K562 (cell line): ENCODE data around the gene BANF2. TPM values are rescaled to one million over a fixed set of nuclear protein-coding genes. Genes with fewer than 3 reads are reported as not detected.
A peak's percentile ranks its signal among the peaks of the same experiment; 100 is the strongest.

ENCODE experiments used
- ATAC-seq: fragments of 200-7000 bp; cut with Tn5 transposase; 3 replicates; pipeline ENCODE4 v1.9.1; 2020; ENCODE audit warnings: moderate library complexity
- BruUV-seq: library from RNA; stranded (reverse); fragments of 400-500 nt; replicated peaks from 2 replicates; lab custom pipeline; 2021; lab: Mats Ljungman, UMichigan
- CTCF ChIA-PET: fragments of 300-600 bp; formaldehyde crosslinking; extraction: SDS; loops from one replicate; lab custom pipeline; 2021; ENCODE audit warnings: low intra/inter-chr PET ratio; lab: Yijun Ruan, JAX
- POLR2A ChIA-PET: fragments of 300-600, 350-650 bp; sonication (Branson Sonifier 250); formaldehyde crosslinking; extraction: SDS; loops from one replicate; lab custom pipeline; 2021; ENCODE audit warnings: antibody characterized with exemption, inconsistent platforms; lab: Yijun Ruan, JAX
- DNase-seq, 4 experiments: peaks; one replicate each; pipeline versions ENCODE4 v3.0.0 to v3.0.0-alpha.2; 2011 to 2018; ENCODE audit warnings: low spot score in 3 of 4, mixed read lengths in 3 of 4; ENCODE audit errors: extremely low read depth in 1 of 4
- FAIRE-seq: peaks from 2 replicates; lab custom pipeline; 2011; peaks lifted over from hg19 to GRCh38; lab: Jason Lieb, UNC
- H2AFZ ChIP-seq: 2 replicates; pipeline ENCODE4 v1.6.0; 2011; ENCODE audit warnings: low read depth, low read length, control low read depth, inconsistent platforms
- H3K27ac ChIP-seq: fragments of 200-600 bp; 3 replicates; pipeline ENCODE4 v1.8.0; 2011; ENCODE audit warnings: low read depth, mild to moderate bottlenecking, control low read depth, inconsistent platforms, low read length, moderate library complexity, mixed read lengths; ENCODE audit errors: extremely low read depth
- H3K27me3 ChIP-seq, 2 experiments: fragments of 300-600 bp in 1 of 2; 2 replicates in 1 of 2; 3 replicates in 1 of 2; pipeline versions ENCODE4 v1.6.0 to v1.8.0; 2011; ENCODE audit warnings: inconsistent platforms in 2 of 2, low read length in 2 of 2, mild to moderate bottlenecking in 1 of 2, mixed read lengths in 1 of 2, moderate library complexity in 1 of 2; ENCODE audit not compliant: control insufficient read depth in 2 of 2, insufficient read depth in 2 of 2
- H3K36me3 ChIP-seq: fragments of 300-600 bp; 3 replicates; pipeline ENCODE4 v1.8.0; 2011; ENCODE audit warnings: mild to moderate bottlenecking, low read length, inconsistent platforms; ENCODE audit not compliant: control insufficient read depth, insufficient read depth
- H3K4me1 ChIP-seq, 2 experiments: fragments of 200-600 bp in 1 of 2; replicated peaks in 1 of 2; 2 replicates in 1 of 2; 3 replicates in 1 of 2; pipeline versions ENCODE4 v1.5.1 to v1.8.0; 2011; ENCODE audit warnings: inconsistent platforms in 2 of 2, low read length in 2 of 2, mild to moderate bottlenecking in 1 of 2, mixed read lengths in 1 of 2, moderate library complexity in 1 of 2; ENCODE audit not compliant: control insufficient read depth in 2 of 2, insufficient read depth in 2 of 2
- H3K4me2 ChIP-seq: 2 replicates; pipeline ENCODE4 v1.6.1; 2011; ENCODE audit warnings: low read length, control low read depth, inconsistent platforms, mixed read lengths; ENCODE audit not compliant: insufficient read depth
- H3K4me3 ChIP-seq: fragments of 200-600 bp; sonication (generic), shearing (Covaris generic); 2 replicates; pipeline ENCODE4 v1.5.1; 2016; ENCODE audit warnings: control low read depth, inconsistent platforms
- H3K79me2 ChIP-seq: fragments of 200-600 bp; 3 replicates; pipeline ENCODE4 v1.8.0; 2011; ENCODE audit warnings: low read length, inconsistent platforms; ENCODE audit not compliant: control insufficient read depth, insufficient read depth
- H3K9ac ChIP-seq, 2 experiments: 2 replicates each; pipeline versions ENCODE4 v1.6.0 to v1.6.1; 2011; ENCODE audit warnings: low read depth in 2 of 2, low read length in 2 of 2, control low read depth in 1 of 2, inconsistent platforms in 1 of 2, mild to moderate bottlenecking in 1 of 2, mixed read lengths in 1 of 2; ENCODE audit not compliant: insufficient read depth in 1 of 2
- H3K9me1 ChIP-seq: one replicate; pipeline ENCODE4 v1.6.0; 2011; ENCODE audit warnings: inconsistent platforms, mild to moderate bottlenecking, low read length, moderate library complexity; ENCODE audit not compliant: control insufficient read depth, insufficient read depth
- H3K9me3 ChIP-seq: replicated peaks from 2 replicates; pipeline ENCODE4 v1.5.1; 2011; ENCODE audit warnings: low read depth, low read length, inconsistent platforms; ENCODE audit not compliant: control insufficient read depth, insufficient read depth
- H4K20me1 ChIP-seq: replicated peaks from 2 replicates; pipeline ENCODE4 v1.6.1; 2011; ENCODE audit warnings: low read length, inconsistent platforms, mixed read lengths; ENCODE audit not compliant: control insufficient read depth, insufficient read depth
- ATF7 ChIP-seq: fragments of 450-650 bp; IDR thresholded peaks from 2 replicates; pipeline ENCODE4 v1.7.1; 2014; ENCODE audit warnings: mild to moderate bottlenecking, moderate library complexity
- BCL6 ChIP-seq: fragments of 250-450 bp; sonication (Bioruptor Pico); IDR thresholded peaks from 2 replicates; pipeline ENCODE4 v1.4.0; 2020
- BRF1 ChIP-seq: IDR thresholded peaks from 3 replicates; pipeline ENCODE4 v1.6.1; 2011; ENCODE audit warnings: borderline replicate concordance, mild to moderate bottlenecking; ENCODE audit not compliant: insufficient read length; ENCODE audit errors: extremely low read depth
- CBFB ChIP-seq: sonication (generic); formaldehyde crosslinking; IDR thresholded peaks from 2 replicates; pipeline ENCODE4 v1.4.0; 2020; ENCODE audit warnings: mild to moderate bottlenecking, missing genetic modification reagents
- DPF2 ChIP-seq: fragments of 450-650 bp; IDR thresholded peaks from 2 replicates; pipeline ENCODE4 v1.6.1; 2016
- EGR1 ChIP-seq: fragments of 450-650 bp; conservative IDR thresholded peaks from 2 replicates; pipeline ENCODE4 v1.6.1; 2017; ENCODE audit warnings: mild to moderate bottlenecking
- HBP1 ChIP-seq: fragments of 450-650 bp; formaldehyde crosslinking; IDR thresholded peaks from 2 replicates; pipeline ENCODE4 v1.4.0; 2022; ENCODE audit warnings: missing genetic modification characterization
- HCFC1 ChIP-seq: IDR thresholded peaks from 2 replicates; pipeline ENCODE4 v1.6.1; 2012; ENCODE audit warnings: low read depth, low read length, improper control_type of control experiment
- HMBOX1 ChIP-seq: sonication (generic); IDR thresholded peaks from 2 replicates; pipeline ENCODE4 v1.6.1; 2016
- PCBP1 ChIP-seq: fragments of 200-400 bp; formaldehyde crosslinking; IDR thresholded peaks from 2 replicates; pipeline ENCODE4 v1.6.1; 2018; ENCODE audit warnings: mild to moderate bottlenecking, low read depth, low read length; ENCODE audit not compliant: poor library complexity, severe bottlenecking
- POLR3G ChIP-seq: IDR thresholded peaks from 2 replicates; pipeline ENCODE4 v1.6.1; 2011; ENCODE audit not compliant: insufficient read length, insufficient replicate concordance; ENCODE audit errors: extremely low read depth
- RB1 ChIP-seq: fragments of 450-650 bp; IDR thresholded peaks from 2 replicates; pipeline ENCODE4 v1.6.1; 2017; ENCODE audit warnings: low read depth, mild to moderate bottlenecking
- TEAD1 ChIP-seq, 2 experiments: fragments of 450-650 bp in 1 of 2; sonication (generic) in 1 of 2; formaldehyde crosslinking; IDR thresholded peaks; 2 replicates each; pipeline versions ENCODE4 v1.4.0 to v1.8.0; 2020 to 2022; ENCODE audit warnings: mild to moderate bottlenecking in 2 of 2, missing genetic modification reagents in 1 of 2
- VEZF1 ChIP-seq: fragments of 200-800 bp; sonication (Bioruptor generic); IDR thresholded peaks from 2 replicates; pipeline ENCODE4 v1.6.1; 2017; ENCODE audit warnings: missing genetic modification characterization, missing compliant biosample characterization
- ZNF24 ChIP-seq: fragments of 450-650 bp; IDR thresholded peaks from 2 replicates; pipeline ENCODE4 v1.6.1; 2016
- WGBS: fragments of 100-300 bp; shearing (Covaris generic); methylation state at CpG from one replicate; pipeline ENCODE4 v1.1.6; 2016; ENCODE audit warnings: low coverage, mixed read lengths; ENCODE audit not compliant: insufficient coverage; ENCODE audit errors: missing lambda C conversion rate; 5-methylcytosine and 5-hydroxymethylcytosine counted together
- in situ Hi-C: fragments of 300-500 bp; cut with MboI; formaldehyde crosslinking; loops from 4 replicates; pipeline ENCODE4 v1.15.0; 2018; ENCODE audit warnings: inconsistent platforms, mixed read lengths
- intact Hi-C: fragments of 100-400 bp; cut with micrococcal nuclease; formaldehyde crosslinking; loops from 2 replicates; pipeline ENCODE4 v1.14.2; 2022
- polyA plus RNA-seq, 8 experiments: library from polyadenylated mRNA; depleted of rRNA in 4 of 8; stranded (reverse) in 5 of 8; unstranded in 3 of 8; fragments of >200 nt; fragmentation: Nextera tagmentation in 2 of 8; fragmentation: Illumina TruSeq in 1 of 8; extraction: Ambion mirVana in 2 of 8; extraction: Trizol in 1 of 8; gene quantifications; 2 replicates each; pipeline versions ENCODE4 v1.2.1 to v1.2.3, GENCODE V29; 2011 to 2014; ENCODE audit warnings: inconsistent platforms in 1 of 8, missing spikeins in 1 of 8
- total RNA-seq, 7 experiments: library from RNA; depleted of rRNA in 6 of 7; stranded (reverse); fragments of >200 nt in 6 of 7; fragmentation: Illumina TruSeq in 2 of 7; extraction: Trizol in 2 of 7; gene quantifications; 2 replicates each; pipeline versions ENCODE4 v1.2.1 to v1.2.3, GENCODE V29; 2011 to 2021; ENCODE audit warnings: low replicate concordance in 1 of 7
- TF ChIP-seq, protein P1 (sequence below), 2 experiments: fragments of 450-650 bp; conservative IDR thresholded peaks; 2 replicates each; pipeline ENCODE4 v1.6.1; 2017; ENCODE audit warnings: mild to moderate bottlenecking in 2 of 2, moderate library complexity in 2 of 2

Gene BANF2
- total and polyA plus RNA-seq, 9 of the 15 experiments (the other 6 are each of a cell fraction or from before 2014, with no cell fraction given): not detected

DNA sequence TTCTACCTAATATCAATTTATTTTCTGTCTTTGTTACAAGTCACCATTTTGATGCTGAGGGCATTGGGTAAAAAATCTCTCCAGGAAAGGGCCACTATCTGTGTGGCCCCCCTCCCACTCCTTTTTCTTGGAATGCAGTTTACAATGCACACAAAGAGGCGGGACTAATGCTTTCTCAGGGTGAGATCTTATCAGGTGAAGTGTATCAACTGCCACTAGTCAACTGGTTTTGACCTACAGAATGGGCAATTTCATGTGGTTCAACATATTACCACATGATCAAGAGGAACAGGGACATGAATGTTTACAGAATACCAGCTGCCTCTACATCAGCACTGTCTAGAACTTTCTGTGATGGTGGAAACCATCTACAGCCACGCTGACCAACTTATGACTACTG is 21.5 kb upstream of the BANF2 start:
- DNase-seq: peak in 2 of 4 experiments; percentile 50 to 56
- TF ChIP-seq CBFB (CRISPR knock-in tag): no peak
- peak; percentile 19; the same call in 1 of the 2 replicates for TF ChIP-seq EGR1
- peak; percentile 70 for TF ChIP-seq VEZF1
- no peak for TF ChIP-seq POLR3G
- TF ChIP-seq HCFC1: no peak
- peak; percentile 40; the same call in 1 of the 2 replicates for TF ChIP-seq DPF2
- TF ChIP-seq BCL6 (CRISPR knock-in tag): peak; percentile 52; the same call in 1 of the 2 replicates
- TF ChIP-seq, protein P1, sequence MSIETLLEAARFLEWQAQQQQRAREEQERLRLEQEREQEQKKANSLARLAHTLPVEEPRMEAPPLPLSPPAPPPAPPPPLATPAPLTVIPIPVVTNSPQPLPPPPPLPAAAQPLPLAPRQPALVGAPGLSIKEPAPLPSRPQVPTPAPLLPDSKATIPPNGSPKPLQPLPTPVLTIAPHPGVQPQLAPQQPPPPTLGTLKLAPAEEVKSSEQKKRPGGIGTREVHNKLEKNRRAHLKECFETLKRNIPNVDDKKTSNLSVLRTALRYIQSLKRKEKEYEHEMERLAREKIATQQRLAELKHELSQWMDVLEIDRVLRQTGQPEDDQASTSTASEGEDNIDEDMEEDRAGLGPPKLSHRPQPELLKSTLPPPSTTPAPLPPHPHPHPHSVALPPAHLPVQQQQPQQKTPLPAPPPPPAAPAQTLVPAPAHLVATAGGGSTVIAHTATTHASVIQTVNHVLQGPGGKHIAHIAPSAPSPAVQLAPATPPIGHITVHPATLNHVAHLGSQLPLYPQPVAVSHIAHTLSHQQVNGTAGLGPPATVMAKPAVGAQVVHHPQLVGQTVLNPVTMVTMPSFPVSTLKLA (conservative IDR thresholded peaks at IDR 0.05): no peak
- no peak for TF ChIP-seq HBP1 (CRISPR knock-in tag)
- TF ChIP-seq BRF1: no peak
- TF ChIP-seq ZNF24: no peak
- 0 out of 4 replicates have a peak, but pooled peaks of 1 of the 2 experiments have one; percentile 17 for TF ChIP-seq TEAD1 (CRISPR knock-in tag; IDR thresholded peaks at IDR 0.05)
- peak; percentile 34; the same call in 1 of the 2 replicates for TF ChIP-seq ATF7
- 0 out of 2 replicates have a peak, but pooled peaks have one; percentile 51 for TF ChIP-seq HMBOX1
- no peak for TF ChIP-seq PCBP1
- no peak for TF ChIP-seq RB1

More for the DNA sequence above, 21.5 kb upstream of the BANF2 start:
- Histone ChIP-seq H4K20me1 (peaks cover 7% of the 10 kb centered on the region; the same call in 1 of the 2 replicates), H2AFZ (no peak overlapping the region), H3K79me2 (peaks cover 56% of the 10 kb centered on the region), H3K4me3 (no peak overlapping the region), H3K9me1 (peaks cover 3% of the 10 kb centered on the region), H3K9ac (no peak overlapping the region), H3K27ac (peak overlapping the region; percentile 65; the same call in 1 of the 3 replicates), H3K4me1 (peaks cover 14 to 29% of the 10 kb centered on the region in 2 experiments), H3K9me3 (no peaks in the 10 kb centered on the region), H3K4me2 (peak overlapping the region; percentile 44; the same call in 1 of the 2 replicates), H3K27me3 (no peaks in the 10 kb centered on the region), H3K36me3 (peaks cover 29% of the 10 kb centered on the region)
- CTCF ChIA-PET: no interaction called here
- FAIRE-seq (no peak), ATAC-seq (no peak)
- POLR2A ChIA-PET: interaction anchor here (0.7 to 1.5 kb wide), 4 partner anchors 10 to 280 kb away, joined by 3 to 5 read pairs (median 3); no protein-coding TSS in a partner anchor
- in situ Hi-C loops (no loop called here), intact Hi-C loops (no loop called here)
- 3% methylated on average over 2 of the region's 2 CpGs for WGBS
- no TSS peak for BruUV-seq
